Stimulated activated naive CD4-positive, alpha-beta T cell (primary cell): ENCODE results near the gene SPINK1.
"Not testable (repeated sequence)": the region's sequence is repeated elsewhere in the genome, so short reads cannot be mapped to it uniquely, and the experiment has no call there.

Experiments used
- DNase-seq, 6 experiments: peaks; one replicate each; lab custom pipeline; 2025; lab: John Stamatoyannopoulos, UW

Gene SPINK1

DNA sequence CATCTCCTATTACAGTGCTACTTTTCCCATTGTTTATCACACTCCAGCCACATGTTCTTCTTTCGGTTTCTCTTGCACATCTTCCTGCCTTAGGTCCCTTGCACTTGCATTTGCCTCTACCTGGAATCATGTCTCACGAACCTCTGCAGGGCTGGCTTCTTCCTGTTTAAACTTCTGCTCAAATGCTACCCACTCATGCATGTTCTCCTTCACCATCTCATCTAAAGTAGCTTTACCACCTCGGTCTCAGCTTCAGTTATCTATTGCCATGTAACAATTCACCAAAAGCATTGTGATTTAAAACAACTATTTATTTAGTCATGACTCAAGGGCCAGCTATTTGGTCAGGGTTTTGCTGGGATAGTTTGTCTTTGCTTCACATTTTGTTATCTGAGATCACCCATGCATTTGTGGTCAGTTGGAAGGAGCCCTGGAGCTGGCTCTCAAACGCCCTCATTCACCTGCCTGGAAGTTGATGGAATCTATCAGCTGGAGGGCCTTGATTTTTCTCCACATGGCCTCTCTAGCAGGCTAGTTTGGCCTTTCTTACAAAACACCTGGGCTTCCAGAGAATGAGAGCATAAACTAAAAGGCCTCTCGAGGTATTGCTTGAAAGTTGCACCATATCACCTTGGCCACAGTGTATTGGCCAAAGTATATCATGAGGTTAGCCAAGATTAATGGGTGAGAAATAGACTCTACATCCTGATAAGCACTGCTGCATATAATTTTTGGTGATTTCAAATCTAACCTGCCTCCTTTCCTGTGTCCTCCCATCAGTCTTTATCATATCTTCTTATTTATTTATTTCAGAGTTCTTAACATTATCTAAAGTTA lies 21.4 kb downstream of the SPINK1 start:
- DNase-seq, result no peak

DNA sequence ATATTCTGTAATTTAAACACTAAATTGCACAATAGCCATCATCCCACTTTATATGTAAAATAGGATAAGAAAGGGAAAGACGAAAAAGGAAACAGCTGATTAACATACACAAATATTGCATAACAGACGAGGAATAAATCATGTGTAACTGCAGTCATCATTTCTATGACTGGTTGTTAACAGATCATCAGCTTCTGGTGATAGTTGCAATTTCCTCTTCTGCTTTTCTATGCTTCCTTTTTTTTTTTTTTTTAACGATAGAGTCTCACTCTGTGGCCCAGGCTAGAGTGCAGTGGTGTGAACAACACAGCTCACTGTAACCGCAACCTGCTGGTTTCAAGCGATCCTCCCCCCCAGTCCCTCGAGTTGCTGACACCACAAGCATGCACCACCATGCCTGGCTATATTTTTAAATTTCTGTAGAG lies 26.4 kb downstream of the SPINK1 start:
- DNase-seq, result no peak

DNA sequence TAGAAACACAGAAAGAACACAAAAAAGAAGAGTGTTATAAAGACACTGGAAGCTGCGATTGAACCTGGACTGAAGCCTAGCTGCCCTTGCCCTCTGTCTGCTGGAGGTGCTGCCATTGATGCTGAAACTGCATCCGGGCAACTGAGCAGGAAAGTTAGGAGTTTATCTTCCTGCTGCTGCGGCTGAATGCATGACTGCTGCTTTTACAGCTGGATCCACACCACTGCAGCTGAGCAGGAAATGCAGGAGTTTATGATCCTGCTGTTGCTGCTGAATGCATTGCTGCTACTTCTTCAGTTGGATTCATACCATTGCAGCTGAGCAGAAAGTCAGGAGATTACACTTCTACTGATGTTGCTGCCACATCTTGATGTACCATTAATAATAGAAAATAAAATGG lies 27.1 kb downstream of the SPINK1 start:
- DNase-seq, result no peak

DNA sequence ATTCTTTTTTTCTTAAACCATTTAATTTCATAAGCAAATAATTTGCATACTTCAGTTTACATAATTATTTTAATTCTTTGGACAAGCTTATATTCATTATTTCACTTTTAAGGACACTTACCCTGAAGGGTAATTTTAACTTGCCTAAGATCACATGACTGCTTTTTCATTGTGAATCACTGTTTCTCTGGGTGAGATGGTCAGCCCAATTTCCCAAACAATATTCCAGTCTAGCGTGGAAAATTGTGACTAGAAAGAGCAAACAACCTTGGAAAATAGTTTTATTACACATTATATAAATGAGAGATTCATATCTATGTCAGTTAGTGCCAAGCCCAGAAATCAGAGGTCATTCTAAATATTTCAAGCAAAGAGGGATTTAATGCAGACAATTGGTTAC lies 27.5 kb downstream of the SPINK1 start:
- DNase-seq, result no peak

DNA sequence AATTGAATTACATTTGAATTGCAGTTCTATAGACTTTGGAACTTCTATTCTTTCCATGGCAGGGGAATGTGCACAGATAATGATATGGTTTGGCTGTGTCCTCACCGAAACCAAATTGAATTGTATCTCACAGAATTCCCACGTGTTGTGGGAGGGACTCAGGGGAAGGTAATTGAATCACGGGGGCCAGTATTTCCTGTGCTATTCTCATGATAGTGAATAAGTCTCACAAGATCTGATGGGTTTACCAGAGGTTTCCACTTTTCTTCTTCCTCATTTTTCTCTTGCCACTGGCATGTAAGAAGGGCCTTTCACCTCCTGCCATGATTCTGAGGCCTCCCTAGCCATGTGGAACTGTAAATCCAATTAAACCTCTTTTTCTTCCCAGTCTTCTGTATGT lies 28.3 kb downstream of the SPINK1 start:
- not testable (repeated sequence) for DNase-seq

DNA sequence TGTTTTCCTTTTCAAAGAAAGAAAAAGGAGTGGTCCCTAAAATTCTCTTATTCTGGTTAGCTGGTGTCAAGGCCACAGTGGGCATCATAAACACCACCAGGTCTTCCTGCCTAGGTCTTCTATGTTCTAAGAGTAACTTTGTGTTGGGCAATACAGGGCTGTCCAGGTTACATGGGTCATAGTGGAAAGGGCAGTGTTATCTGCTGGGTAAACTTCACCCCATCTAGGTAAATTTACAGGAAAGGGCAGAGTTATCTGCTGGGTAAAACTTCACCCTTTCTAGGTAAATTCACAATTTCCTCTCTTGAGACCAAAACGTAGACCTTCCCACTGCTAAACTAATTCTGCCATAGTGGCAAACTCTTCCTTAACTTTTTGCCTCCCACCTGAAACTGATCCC lies 30.0 kb downstream of the SPINK1 start:
- DNase-seq, result no peak

DNA sequence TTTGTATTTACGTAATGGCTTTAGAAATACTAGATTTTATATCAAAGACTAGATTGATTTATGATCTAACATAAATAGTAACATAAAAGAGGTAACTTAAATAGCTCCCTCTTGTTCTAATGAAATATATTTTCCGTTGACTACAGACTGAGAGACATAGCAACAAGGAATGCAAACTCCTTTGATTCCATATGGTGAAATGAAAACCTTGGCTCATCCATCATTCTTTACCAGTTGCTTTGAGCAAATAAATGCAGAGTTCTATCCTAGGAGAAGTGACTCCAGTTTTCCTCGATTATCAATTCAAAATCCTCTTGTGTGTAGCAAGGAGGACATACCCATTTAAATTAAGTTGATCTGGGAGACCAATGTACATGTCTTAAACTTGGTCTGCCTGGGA lies 31.0 kb downstream of the SPINK1 start:
- DNase-seq, result no peak

DNA sequence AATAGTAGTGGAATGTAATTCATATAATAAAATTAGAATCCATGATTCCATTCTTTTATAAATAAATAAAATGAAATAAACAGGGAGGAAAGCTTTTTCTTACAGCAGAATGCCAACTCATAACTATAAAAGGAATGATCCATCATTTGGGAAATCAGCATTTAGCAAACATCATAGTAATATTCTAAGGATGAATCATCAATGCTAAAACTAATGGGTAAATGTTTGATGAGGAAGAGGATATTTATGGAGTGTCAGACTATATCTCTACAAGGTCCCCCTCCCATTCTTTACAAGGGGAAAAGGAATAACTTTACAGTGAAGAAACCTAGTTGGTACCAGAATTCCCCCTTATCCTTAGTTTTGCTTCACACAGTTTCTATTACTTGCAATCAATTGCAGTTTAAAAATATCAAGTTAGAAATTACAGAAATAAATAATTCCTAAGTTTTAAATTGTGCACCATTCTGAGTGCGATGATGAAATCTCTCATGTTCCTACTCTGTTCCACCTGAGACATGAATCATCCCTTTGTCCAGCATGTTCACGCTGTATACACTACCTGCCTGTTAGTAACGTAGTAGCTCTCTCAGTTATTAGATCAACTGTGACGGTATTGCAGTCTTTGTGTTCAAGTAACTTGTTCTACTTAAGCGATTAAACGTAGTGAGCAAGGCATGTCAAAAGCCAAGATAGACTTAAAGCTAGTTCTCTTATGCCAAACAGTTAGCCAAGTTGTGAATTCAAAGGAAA lies 34.7 kb downstream of the SPINK1 start:
- DNase-seq, result no peak

DNA sequence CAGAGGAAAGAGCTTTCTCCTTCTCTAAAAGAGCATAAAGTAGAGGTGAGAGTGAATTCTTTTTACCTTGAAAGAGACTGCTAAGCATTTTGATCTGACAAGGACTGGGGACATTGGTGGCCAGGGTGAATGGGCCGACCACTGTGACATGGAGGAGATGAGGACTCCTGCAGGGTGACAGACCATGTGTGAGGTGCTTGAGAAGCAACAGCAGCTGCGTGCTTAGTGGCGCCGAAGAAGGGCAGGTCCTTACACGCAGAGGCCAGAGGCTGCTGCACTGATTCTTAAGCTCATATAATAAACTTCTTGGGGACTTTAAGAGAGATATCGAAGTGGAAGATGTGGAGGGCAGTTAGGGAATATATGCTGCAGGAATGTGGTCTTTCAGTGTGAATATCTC lies 40.3 kb downstream of the SPINK1 start:
- no peak for DNase-seq

DNA sequence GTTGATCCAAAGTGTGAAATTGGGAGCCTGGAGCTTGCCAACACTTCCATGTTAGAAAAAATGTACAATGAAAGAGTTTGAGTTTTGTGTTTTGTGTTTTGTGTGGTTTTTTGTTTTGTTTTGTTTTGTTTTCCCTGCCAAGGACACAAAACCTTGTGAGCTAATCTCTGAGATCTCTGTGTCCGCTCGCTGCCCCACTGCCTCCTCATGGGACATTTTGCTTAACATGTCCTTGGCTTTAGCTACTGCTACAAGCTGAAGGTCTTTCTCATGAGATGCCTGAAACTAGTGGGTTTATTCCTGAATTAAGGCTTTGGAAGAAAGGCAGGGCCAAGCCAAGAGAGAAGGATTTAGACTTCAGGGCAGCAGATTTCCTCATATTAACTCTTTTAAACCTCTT lies 41.7 kb downstream of the SPINK1 start:
- no peak for DNase-seq

DNA sequence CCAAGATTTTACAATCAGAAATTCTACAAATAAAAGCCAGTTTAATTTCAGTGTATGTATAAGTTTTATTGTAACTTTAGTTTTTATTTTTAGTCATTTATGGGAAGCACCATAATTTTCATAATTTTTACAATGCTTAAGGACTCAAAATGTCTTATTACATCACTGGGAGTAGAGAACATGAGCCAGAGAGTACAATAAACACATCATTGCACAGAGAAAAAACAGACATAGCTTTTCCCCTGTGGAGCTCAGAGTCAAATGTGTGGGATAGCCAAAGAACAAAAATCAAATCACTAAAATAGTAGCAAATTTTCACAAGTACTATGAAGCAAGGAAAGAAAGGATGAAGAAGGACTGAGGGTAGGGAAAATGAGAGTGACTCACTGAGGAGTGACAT lies 43.4 kb downstream of the SPINK1 start:
- DNase-seq, result no peak

DNA sequence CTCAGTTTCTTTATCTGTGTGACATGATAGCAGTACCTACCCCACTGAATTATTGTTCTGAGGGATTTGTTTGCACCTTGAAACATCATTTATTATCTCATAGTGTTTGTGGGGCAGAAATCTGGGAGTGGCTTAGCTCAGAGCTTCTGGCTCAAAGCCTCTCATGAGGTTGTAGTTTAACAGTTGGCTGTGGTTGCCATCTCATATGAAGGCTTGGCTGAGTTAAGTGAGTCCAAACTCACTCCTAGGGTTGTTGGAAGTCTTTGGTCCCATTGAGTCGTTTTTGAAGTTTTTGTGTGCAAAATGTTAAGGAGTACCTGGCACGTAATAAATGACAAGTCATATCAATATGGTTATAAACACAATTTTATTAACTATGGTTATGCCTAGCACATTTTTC lies 45.3 kb downstream of the SPINK1 start:
- no peak for DNase-seq

DNA sequence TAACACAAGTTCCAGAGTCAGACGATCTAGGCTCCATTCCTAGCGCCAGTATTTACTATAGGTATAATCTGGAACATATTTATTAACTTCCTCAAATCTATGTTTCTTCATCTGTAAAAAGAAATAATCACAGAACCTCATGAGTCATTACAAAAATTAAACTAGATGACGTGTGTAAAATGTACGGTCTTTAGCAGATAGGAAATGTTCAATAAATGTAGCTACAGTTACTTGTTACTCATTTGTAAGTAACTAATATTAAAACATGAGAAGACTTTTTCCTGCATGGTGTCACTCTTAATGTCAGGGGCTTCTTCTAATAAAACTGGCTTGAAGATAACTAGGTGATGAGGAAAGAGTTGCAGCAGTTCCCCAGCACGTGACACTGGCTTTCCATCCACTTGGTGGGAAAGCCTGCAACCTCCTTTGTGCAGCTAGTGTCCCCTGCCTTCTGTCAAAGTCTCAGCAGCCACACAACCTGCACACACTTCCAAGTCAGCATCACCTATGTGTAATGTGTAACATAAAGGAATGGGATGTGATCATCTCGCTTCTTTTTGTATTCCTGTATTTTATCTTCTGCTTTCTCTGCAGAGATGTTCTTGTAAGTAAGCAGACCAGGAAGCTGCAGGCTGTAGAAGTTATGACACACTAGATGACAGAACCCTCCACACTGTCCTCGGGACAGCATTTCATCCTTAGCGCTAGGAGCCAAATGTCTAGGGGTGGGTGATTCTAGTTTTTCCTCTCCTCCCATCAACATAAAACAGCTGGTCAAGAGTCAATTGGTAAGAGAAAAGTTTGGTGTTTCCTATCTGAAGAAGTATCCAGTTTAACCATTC lies 47.1 kb downstream of the SPINK1 start:
- no peak for DNase-seq

DNA sequence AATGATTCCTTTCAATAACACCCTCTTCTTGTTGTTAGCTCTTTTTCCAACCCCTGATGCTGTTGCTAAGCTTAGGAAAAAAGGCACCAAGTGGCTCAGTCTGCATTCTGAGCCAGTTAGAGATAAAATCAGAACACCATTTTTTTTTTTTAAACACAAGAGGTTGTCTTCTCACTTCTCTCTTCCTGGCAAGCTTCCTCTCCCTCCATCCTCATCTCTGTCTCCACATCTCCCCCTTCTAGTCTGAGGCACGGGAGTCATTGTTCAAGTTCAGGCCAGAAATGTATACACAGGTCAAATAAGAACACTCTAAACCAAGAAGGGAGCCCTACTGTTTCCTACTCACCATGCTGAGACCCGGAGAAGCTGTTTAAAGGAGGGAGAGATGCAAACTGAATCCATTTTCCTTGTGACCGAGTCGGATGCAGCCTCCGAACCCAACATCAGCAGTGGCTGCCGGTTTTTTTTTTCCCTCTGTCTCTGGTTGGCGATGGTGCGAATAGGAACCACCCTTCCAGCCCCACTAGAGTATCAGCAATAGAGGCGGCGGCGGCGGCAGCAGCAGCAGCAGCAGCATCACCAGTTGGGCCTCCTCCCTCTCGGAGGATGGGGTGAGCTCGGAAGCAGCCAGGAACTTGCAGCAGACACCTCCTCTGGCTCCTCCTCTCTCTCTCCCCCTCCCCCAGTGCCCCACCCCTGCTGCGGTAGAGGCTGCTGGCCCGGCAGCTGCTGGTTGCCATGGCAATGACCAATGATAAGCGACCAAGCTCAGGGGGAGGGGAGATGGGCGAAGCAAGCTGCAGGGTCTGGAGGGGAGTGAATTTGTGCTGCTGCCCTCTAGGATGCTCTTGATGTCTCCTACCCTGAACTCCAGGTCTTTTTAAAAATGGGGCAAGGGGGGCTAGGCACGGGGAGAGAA lies 49.1 kb downstream of the SPINK1 start, which contains the start of gene JAKMIP2:
TSS of gene JAKMIP2 (minus strand) at position 619 of the 919 bp plus-strand sequence. CDS start 110,922 bp downstream, outside the sequence.
- peak; percentile 1 to 75 (median 52) for DNase-seq

DNA sequence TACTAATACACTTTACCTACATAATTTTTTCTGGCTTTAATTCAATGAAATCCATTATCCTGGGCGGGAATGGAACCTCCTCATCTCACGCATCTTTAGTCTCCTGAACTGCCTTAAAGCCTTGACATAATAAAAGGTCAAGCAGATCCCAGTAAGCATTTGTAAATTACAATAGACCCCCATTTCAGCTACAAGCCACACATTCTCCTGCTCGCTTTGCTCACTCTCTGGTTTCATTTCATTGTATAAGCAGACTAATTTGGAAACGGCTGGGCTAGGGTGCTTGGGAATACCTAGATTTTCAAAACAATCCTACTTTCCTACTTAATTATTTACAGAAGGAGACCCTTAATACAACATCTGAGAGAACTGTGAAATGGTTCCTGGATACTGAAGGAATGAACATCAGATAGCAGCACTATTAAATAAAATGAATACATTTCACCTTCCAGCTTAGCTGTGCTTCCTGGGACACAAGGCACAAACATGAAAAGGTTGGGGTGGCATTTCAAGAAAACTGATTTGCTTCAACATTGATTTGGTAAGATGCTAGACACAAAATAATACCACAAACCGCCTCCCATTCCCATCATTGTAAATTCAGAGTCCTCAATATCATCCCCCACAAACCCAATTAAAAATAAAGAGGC lies 50.4 kb downstream of the SPINK1 start:
- DNase-seq, result no peak

DNA sequence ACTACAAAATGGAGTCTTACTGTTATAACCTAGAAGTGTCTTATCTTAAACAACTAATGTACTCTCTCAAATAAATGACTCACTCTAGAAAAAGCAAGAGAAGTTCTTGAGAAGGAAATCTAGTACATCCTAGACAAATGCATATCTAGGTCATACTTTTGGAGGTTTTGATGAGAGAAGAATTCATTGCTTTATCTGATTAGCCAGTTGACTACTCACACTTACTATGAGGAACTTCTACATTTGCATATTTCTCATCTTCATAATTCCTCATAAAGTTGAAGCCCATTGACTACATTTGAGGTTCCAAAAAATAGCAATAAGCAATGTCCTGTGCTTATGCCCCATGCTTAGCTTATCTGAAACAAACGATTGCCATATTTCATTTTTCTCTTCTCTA lies 51.8 kb downstream of the SPINK1 start:
- DNase-seq, result no peak

DNA sequence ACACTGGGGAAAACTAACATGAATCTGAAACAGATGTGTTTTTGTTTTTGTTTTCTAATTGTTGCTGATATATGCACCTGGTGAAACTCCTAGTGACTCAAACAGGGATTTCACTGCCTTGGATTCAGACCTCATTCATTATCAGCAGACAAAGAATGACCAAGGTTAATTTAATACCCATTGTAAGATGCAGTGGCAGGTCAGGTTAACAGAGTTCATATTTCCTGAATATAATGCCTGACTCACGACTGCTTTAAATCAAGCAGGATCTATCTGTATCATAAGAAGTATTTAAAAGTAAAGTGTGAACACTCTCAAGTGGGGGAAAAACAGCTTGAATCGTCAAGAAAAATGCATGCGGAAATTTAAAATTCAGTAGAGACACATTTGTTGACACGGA lies 54.5 kb downstream of the SPINK1 start:
- DNase-seq, result no peak
